ENCODE results near the gene BEGAIN. TPM values are rescaled to one million over a fixed set of nuclear protein-coding genes. Genes with fewer than 3 reads are reported as not detected.
"Not testable (repeated sequence)": the region's sequence is repeated elsewhere in the genome, so short reads cannot be mapped to it uniquely, and the experiment has no call there.

BEGAIN gene
- total RNA-seq, 2 experiments from 2014 or later, result 0.76 TPM; not detected in 1

- no peak for DNase-seq (ENCODE audit: low spot score)
- Histone ChIP-seq H3K79me2 (ENCODE audit: insufficient read depth, low read depth, low read length) (no peaks in the 10 kb centered on the region), H3K4me3 (ENCODE audit: low read depth, low read length, poor library complexity, severe bottlenecking) (no peak overlapping the region), H3K9me2 (ENCODE audit: insufficient read depth, low read length) (no peaks in the 10 kb centered on the region), H4K20me1 (ENCODE audit: insufficient read depth, low read length) (no peaks in the 10 kb centered on the region), H3K36me3 (ENCODE audit: insufficient read depth, low read length) (no peaks in the 10 kb centered on the region), H3K9me3 (ENCODE audit: low read length) (no peaks in the 10 kb centered on the region), H3K4me1 (ENCODE audit: insufficient read depth, low read length, poor library complexity, severe bottlenecking) (no peaks in the 10 kb centered on the region), H3K4me2 (ENCODE audit: low read length) (no peak overlapping the region), H3K27ac (ENCODE audit: low read depth, low read length, poor library complexity, severe bottlenecking) (no peak overlapping the region), H2AFZ (ENCODE audit: low read length) (no peak overlapping the region)
- POLR2A ChIA-PET, result no interaction called here
- TF ChIP-seq EZH2phosphoT487 (IDR thresholded peaks at IDR 0.05; ENCODE audit: borderline replicate concordance, low read depth, low read length), result no peak
- no peak for TF ChIP-seq CTCF (conservative IDR thresholded peaks at IDR 0.05; ENCODE audit: low read length)
- CTCF ChIA-PET (ENCODE audit: unreplicated experiment), result no interaction called here
- intact Hi-C loops (cut with micrococcal nuclease; ENCODE audit: unreplicated experiment), result loop anchor here (10.0 kb wide), 1 partner anchor 122 kb away; no protein-coding TSS in a partner anchor
- no TSS peak for BruUV-seq (replicated peaks)
Measured at GRCh38 chr14:100523131-100523842, 63.9 kb downstream of the BEGAIN start.

GRCh38 chr14:100522616-100523099, 64.6 kb downstream of the BEGAIN start:
- Histone ChIP-seq H3K4me1 (ENCODE audit: insufficient read depth, low read length, poor library complexity, severe bottlenecking) (no peaks in the 10 kb centered on the region), H3K4me2 (ENCODE audit: low read length) (no peak overlapping the region), H3K36me3 (ENCODE audit: insufficient read depth, low read length) (no peaks in the 10 kb centered on the region), H3K9me2 (ENCODE audit: insufficient read depth, low read length) (no peaks in the 10 kb centered on the region), H3K79me2 (ENCODE audit: insufficient read depth, low read depth, low read length) (no peaks in the 10 kb centered on the region), H3K9me3 (ENCODE audit: low read length) (no peaks in the 10 kb centered on the region), H3K27ac (ENCODE audit: low read depth, low read length, poor library complexity, severe bottlenecking) (no peak overlapping the region), H4K20me1 (ENCODE audit: insufficient read depth, low read length) (no peaks in the 10 kb centered on the region), H2AFZ (ENCODE audit: low read length) (no peak overlapping the region), H3K4me3 (ENCODE audit: low read depth, low read length, poor library complexity, severe bottlenecking) (no peak overlapping the region)
- BruUV-seq (replicated peaks), result no TSS peak
- no peak for TF ChIP-seq EZH2phosphoT487 (IDR thresholded peaks at IDR 0.05; ENCODE audit: borderline replicate concordance, low read depth, low read length)
- TF ChIP-seq CTCF (conservative IDR thresholded peaks at IDR 0.05; ENCODE audit: low read length), result no peak
- no peak for DNase-seq (ENCODE audit: low spot score)
- intact Hi-C loops (cut with micrococcal nuclease; ENCODE audit: unreplicated experiment), result loop anchor here (10.0 kb wide), 1 partner anchor 122 kb away; no protein-coding TSS in a partner anchor
- ChIA-PET POLR2A (no interaction called here), CTCF (ENCODE audit: unreplicated experiment) (no interaction called here)

- H3K4me2 ChIP-seq (ENCODE audit: low read length); H3K4me3 ChIP-seq (ENCODE audit: low read depth, low read length, poor library complexity, severe bottlenecking); H3K36me3 ChIP-seq (ENCODE audit: insufficient read depth, low read length); H4K20me1 ChIP-seq (ENCODE audit: insufficient read depth, low read length); CTCF ChIA-PET (ENCODE audit: unreplicated experiment); H3K9me3 ChIP-seq (ENCODE audit: low read length); intact Hi-C loops (cut with micrococcal nuclease; ENCODE audit: unreplicated experiment); H2AFZ ChIP-seq (ENCODE audit: low read length); H3K79me2 ChIP-seq (ENCODE audit: insufficient read depth, low read depth, low read length); BruUV-seq (replicated peaks); H3K9me2 ChIP-seq (ENCODE audit: insufficient read depth, low read length); H3K4me1 ChIP-seq (ENCODE audit: insufficient read depth, low read length, poor library complexity, severe bottlenecking); DNase-seq (ENCODE audit: low spot score); H3K27ac ChIP-seq (ENCODE audit: low read depth, low read length, poor library complexity, severe bottlenecking): not testable (repeated sequence)
- POLR2A ChIA-PET, result interaction anchor here (1.0 kb wide), 1 partner anchor 9 kb away, joined by 10 read pairs; no protein-coding TSS in a partner anchor
Measured at GRCh38 chr14:100506053-100506452, 81.2 kb downstream of the BEGAIN start.
